IMR-90 (cell line): ENCODE measurements around the gene MYRFL. TPM values are rescaled to one million over a fixed set of nuclear protein-coding genes. Genes with fewer than 3 reads are reported as not detected.

Source experiments
- ATAC-seq: fragments of 200-7000 bp; cut with Tn5 transposase; 2 replicates; pipeline ENCODE4 v1.9.1; 2020; ENCODE audit warnings: low read depth, mild to moderate bottlenecking, moderate library complexity
- BruUV-seq: library from RNA; stranded (reverse); fragments of 400-500 nt; replicated peaks from 2 replicates; lab custom pipeline; 2021; lab: Mats Ljungman, UMichigan
- CTCF ChIA-PET: fragments of 300-600 bp; formaldehyde crosslinking; extraction: SDS; loops from one replicate; lab custom pipeline; 2021; ENCODE audit warnings: antibody characterized with exemption; lab: Yijun Ruan, JAX
- POLR2A ChIA-PET: fragments of 300-600 bp; sonication (Branson Sonifier 250); formaldehyde crosslinking; loops from one replicate; lab custom pipeline; 2022; ENCODE audit warnings: antibody characterized with exemption; ENCODE audit not compliant: unreplicated experiment; lab: Charles Lee
- DNase-seq: peaks from one replicate; pipeline ENCODE4 v3.0.0; 2013
- H2AFZ ChIP-seq: replicated peaks from 2 replicates; pipeline ENCODE3; 2013; ENCODE audit warnings: low read length, mild to moderate bottlenecking; ENCODE audit not compliant: poor library complexity
- H2AK5ac ChIP-seq: 2 replicates; pipeline ENCODE4 v1.6.1; 2013; ENCODE audit warnings: low read depth, low read length, inconsistent platforms
- H2AK9ac ChIP-seq: replicated peaks from 2 replicates; pipeline ENCODE3; 2013; ENCODE audit warnings: mild to moderate bottlenecking, low read depth, low read length, moderate library complexity; ENCODE audit not compliant: poor library complexity
- H2BK120ac ChIP-seq: 2 replicates; pipeline ENCODE4 v1.6.1; 2013; ENCODE audit warnings: low read depth, low read length, inconsistent platforms
- H2BK15ac ChIP-seq: 3 replicates; pipeline ENCODE4 v1.6.1; 2013; ENCODE audit warnings: low read depth, low read length, inconsistent platforms
- H2BK20ac ChIP-seq: 2 replicates; pipeline ENCODE4 v1.6.1; 2013; ENCODE audit warnings: low read depth, mild to moderate bottlenecking, inconsistent platforms, low read length, moderate library complexity
- H2BK5ac ChIP-seq: 2 replicates; pipeline ENCODE4 v1.6.1; 2013; ENCODE audit warnings: mild to moderate bottlenecking, low read depth, low read length, inconsistent platforms; ENCODE audit not compliant: poor library complexity, severe bottlenecking
- H3K14ac ChIP-seq: replicated peaks from 2 replicates; pipeline ENCODE4 v1.6.1; 2013; ENCODE audit warnings: low read depth, low read length, inconsistent platforms
- H3K18ac ChIP-seq: 2 replicates; pipeline ENCODE4 v1.6.1; 2013; ENCODE audit warnings: low read depth, low read length, control low read depth
- H3K23ac ChIP-seq: 2 replicates; pipeline ENCODE4 v1.6.1; 2013; ENCODE audit warnings: low read depth, low read length, inconsistent platforms
- H3K27ac ChIP-seq: 2 replicates; pipeline ENCODE4 v1.5.1; 2013; ENCODE audit warnings: mild to moderate bottlenecking, control low read depth, low read length; ENCODE audit not compliant: insufficient read depth
- H3K27me3 ChIP-seq: 2 replicates; pipeline ENCODE4 v1.6.1; 2013; ENCODE audit warnings: low read length; ENCODE audit not compliant: control insufficient read depth, insufficient read depth
- H3K36me3 ChIP-seq: 2 replicates; pipeline ENCODE4 v1.6.1; 2013; ENCODE audit warnings: low read length, mixed read lengths; ENCODE audit not compliant: control insufficient read depth, insufficient read depth
- H3K4ac ChIP-seq: 2 replicates; pipeline ENCODE4 v1.6.1; 2013; ENCODE audit warnings: low read depth, low read length, inconsistent platforms
- H3K4me1 ChIP-seq: 2 replicates; pipeline ENCODE4 v1.6.1; 2013; ENCODE audit warnings: low read length, mixed read lengths; ENCODE audit not compliant: control insufficient read depth, insufficient read depth
- H3K4me2 ChIP-seq: 2 replicates; pipeline ENCODE4 v1.6.1; 2013; ENCODE audit warnings: low read depth, mild to moderate bottlenecking, control low read depth, low read length, moderate library complexity
- H3K4me3 ChIP-seq: 2 replicates; pipeline ENCODE4 v1.5.1; 2013; ENCODE audit warnings: low read depth, mild to moderate bottlenecking, control low read depth, low read length, moderate library complexity; ENCODE audit not compliant: insufficient read depth
- H3K56ac ChIP-seq: 2 replicates; pipeline ENCODE4 v1.6.1; 2013; ENCODE audit warnings: low read length, inconsistent platforms; ENCODE audit not compliant: insufficient read depth; ENCODE audit errors: extremely low read depth
- H3K79me1 ChIP-seq, 2 experiments: 2 replicates each; pipeline ENCODE4 v1.6.1; 2013; ENCODE audit warnings: low read length in 2 of 2, inconsistent platforms in 1 of 2, low read depth in 1 of 2
- H3K9ac ChIP-seq: 2 replicates; pipeline ENCODE4 v1.6.1; 2013; ENCODE audit warnings: low read depth, low read length, control low read depth
- H3K9me1 ChIP-seq: 2 replicates; pipeline ENCODE4 v1.6.1; 2013; ENCODE audit warnings: low read length, inconsistent platforms; ENCODE audit not compliant: insufficient read depth
- H3K9me3 ChIP-seq: 2 replicates; pipeline ENCODE4 v1.6.1; 2013; ENCODE audit warnings: low read length; ENCODE audit not compliant: control insufficient read depth, insufficient read depth
- H4K20me1 ChIP-seq: 2 replicates; pipeline ENCODE4 v1.6.1; 2013; ENCODE audit warnings: low read length, inconsistent platforms; ENCODE audit not compliant: insufficient read depth
- H4K5ac ChIP-seq: 2 replicates; pipeline ENCODE4 v1.6.1; 2013; ENCODE audit warnings: mild to moderate bottlenecking, low read depth, low read length, control low read depth
- H4K8ac ChIP-seq, 2 experiments: 2 replicates each; pipeline ENCODE4 v1.6.1; 2013; ENCODE audit warnings: low read depth in 2 of 2, low read length in 2 of 2, control low read depth in 1 of 2, inconsistent platforms in 1 of 2
- H4K91ac ChIP-seq: 2 replicates; pipeline ENCODE4 v1.6.1; 2013; ENCODE audit warnings: low read depth, low read length, inconsistent platforms; ENCODE audit not compliant: insufficient read depth
- WGBS, 2 experiments: methylation state at CpG; one replicate each; pipeline versions ENCODE4 v1.1.5 to v1.1.7; 2013; ENCODE audit warnings: missing lambda C conversion rate in 2 of 2; ENCODE audit not compliant: insufficient read length in 1 of 2; ENCODE audit errors: extremely low coverage in 2 of 2; 5-methylcytosine and 5-hydroxymethylcytosine counted together
- dilution Hi-C: fragments of 300-500 bp; cut with HindIII; formaldehyde crosslinking; loops from one replicate; pipeline ENCODE4 v1.14.3; 2018; ENCODE audit warnings: low sequenced_read_pairs; ENCODE audit not compliant: unreplicated experiment
- in situ Hi-C: fragments of 300-500 bp; cut with MboI; formaldehyde crosslinking; loops from 3 replicates; pipeline ENCODE4 v1.14.3; 2019; ENCODE audit warnings: low sequenced_read_pairs, inconsistent platforms, mixed read lengths
- intact Hi-C: fragments of 100-400 bp; cut with micrococcal nuclease; formaldehyde crosslinking; loops from 2 replicates; pipeline ENCODE4 v1.10.0; 2022
- polyA plus RNA-seq, 3 experiments: library from polyadenylated mRNA; depleted of rRNA; stranded (reverse); fragments of >200 nt; gene quantifications; 2 replicates each; pipeline ENCODE4 v1.2.3, GENCODE V29; 2012; ENCODE audit warnings: low replicate concordance in 1 of 3
- total RNA-seq: library from RNA; depleted of rRNA; stranded (reverse); fragments of >200 nt; gene quantifications from 2 replicates; pipeline ENCODE4 v1.2.3, GENCODE V29; 2012
- TF ChIP-seq, protein P1 (sequence below): fragments of 150-350 bp; IDR thresholded peaks from 2 replicates; pipeline ENCODE4 v1.6.1; 2016; ENCODE audit warnings: low read depth, mild to moderate bottlenecking, low read length, moderate library complexity, borderline replicate concordance

The MYRFL gene
- total and polyA plus RNA-seq, 2 of the 4 experiments (the other 2 are of a cell fraction), result not detected

- no peak overlapping the region for H3K4me2 ChIP-seq
- H3K4me1 ChIP-seq, result peaks cover 2% of the 10 kb centered on the region; the same call in 1 of the 2 replicates
- no TSS peak for BruUV-seq
- TF ChIP-seq, protein P1, sequence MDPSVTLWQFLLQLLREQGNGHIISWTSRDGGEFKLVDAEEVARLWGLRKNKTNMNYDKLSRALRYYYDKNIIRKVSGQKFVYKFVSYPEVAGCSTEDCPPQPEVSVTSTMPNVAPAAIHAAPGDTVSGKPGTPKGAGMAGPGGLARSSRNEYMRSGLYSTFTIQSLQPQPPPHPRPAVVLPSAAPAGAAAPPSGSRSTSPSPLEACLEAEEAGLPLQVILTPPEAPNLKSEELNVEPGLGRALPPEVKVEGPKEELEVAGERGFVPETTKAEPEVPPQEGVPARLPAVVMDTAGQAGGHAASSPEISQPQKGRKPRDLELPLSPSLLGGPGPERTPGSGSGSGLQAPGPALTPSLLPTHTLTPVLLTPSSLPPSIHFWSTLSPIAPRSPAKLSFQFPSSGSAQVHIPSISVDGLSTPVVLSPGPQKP, result no peak
- H2AK9ac ChIP-seq, result no peak overlapping the region
- H2AFZ ChIP-seq, result no peak overlapping the region
- H2AK5ac ChIP-seq, result no peak overlapping the region
- H3K9me3 ChIP-seq, result no peaks in the 10 kb centered on the region
- no peaks in the 10 kb centered on the region for H3K36me3 ChIP-seq
- no peak overlapping the region for H3K27ac ChIP-seq
- no peak overlapping the region for H2BK5ac ChIP-seq
- ChIA-PET POLR2A (no interaction called here), CTCF (no interaction called here)
- H3K27me3 ChIP-seq, result no peaks in the 10 kb centered on the region
- H3K14ac ChIP-seq, result no peak overlapping the region
- dilution Hi-C loops (no loop called here), intact Hi-C loops (loop anchor here (5.0 kb wide), 1 partner anchor 467 kb away; no protein-coding TSS in a partner anchor), in situ Hi-C loops (no loop called here)
- H2BK20ac ChIP-seq, result no peak overlapping the region
- no peak overlapping the region for H3K4ac ChIP-seq
- no peak for DNase-seq
- H3K4me3 ChIP-seq, result no peak overlapping the region
- no peak overlapping the region for H3K18ac ChIP-seq
- ATAC-seq, result no peak
- H4K20me1 ChIP-seq, result no peaks in the 10 kb centered on the region
- no peak overlapping the region for H2BK15ac ChIP-seq
- no peaks in the 10 kb centered on the region for H3K9me1 ChIP-seq
- no peak overlapping the region for H2BK120ac ChIP-seq
- H3K79me1 ChIP-seq, result no peaks in the 10 kb centered on the region
- H3K56ac ChIP-seq, result no peak overlapping the region
- no CpG with 5 or more reads among the region's 4 CpGs for WGBS, 2 experiments
- no peak overlapping the region for H3K9ac ChIP-seq
- no peak overlapping the region for H3K23ac ChIP-seq
- no peak overlapping the region for H4K5ac ChIP-seq
- H4K8ac ChIP-seq, result no peak overlapping the region
- H4K91ac ChIP-seq, result no peak overlapping the region
Measured at GRCh38 chr12:69894800-69895383, 69.9 kb downstream of the MYRFL start.
